ENCODE results near the gene CRTC3.
"Not testable (repeated sequence)": the region's sequence is repeated elsewhere in the genome, so short reads cannot be mapped to it uniquely, and the experiment has no call there.

Gene CRTC3

DNA sequence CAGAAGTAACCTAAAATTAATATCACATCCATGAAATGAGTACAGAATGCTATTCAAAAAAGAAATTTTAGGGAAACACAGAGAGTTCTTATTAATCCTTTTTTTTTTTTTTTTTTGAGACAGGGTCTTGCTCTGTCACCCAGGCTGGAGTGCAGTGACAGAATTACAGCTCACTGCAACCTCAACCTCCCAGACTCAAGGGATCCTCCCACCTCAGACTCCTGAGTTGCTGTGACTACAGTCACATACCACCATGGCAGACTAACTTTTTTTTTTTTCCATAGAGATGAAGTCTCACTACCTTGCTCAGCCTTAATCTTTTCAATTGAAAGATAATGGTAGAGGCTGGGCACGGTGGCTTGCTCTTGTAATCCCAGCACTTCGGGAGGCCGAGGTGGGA, 6.3 kb upstream of the CRTC3 start:
- no peak for DNase-seq (ENCODE audit: low read depth in 2 of 2)

DNA sequence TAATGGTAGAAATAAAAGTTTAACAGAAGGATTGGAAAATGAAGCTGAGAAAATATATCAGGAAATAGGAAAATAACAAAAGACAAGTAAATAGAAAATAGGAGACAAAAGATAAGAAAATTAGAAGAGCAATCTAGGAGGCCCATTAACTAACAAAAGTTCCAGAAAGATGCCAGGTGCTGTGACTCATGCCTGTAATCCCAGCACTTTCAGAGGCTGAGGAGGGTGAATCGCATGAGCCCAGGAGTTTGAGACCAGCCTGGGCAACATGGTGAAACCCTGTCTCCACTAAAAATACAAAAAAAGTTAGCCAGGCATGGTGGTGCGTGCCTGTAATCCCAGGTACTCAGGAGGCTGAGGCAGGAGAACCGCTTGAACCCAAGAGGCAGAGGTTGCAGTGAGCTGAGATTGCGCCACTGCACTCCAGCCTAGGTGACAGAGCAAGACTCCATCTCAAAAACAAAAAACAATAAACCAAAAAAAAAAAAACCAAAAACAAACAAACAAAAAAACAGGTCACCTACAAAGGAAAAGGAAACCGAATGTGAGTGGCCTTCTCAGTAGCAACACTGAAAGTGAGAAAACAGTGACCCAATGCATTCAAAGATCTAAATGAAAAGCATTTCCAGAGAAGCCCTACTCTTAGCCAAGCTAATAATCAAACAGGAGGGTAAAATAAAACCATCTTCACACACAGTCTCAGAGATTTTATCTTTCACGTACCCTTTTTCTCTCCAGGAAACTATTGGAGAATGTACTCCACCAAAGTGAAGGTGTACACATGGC, 5.5 kb upstream of the CRTC3 start:
- not testable (repeated sequence) for DNase-seq (ENCODE audit: low read depth in 2 of 2)

DNA sequence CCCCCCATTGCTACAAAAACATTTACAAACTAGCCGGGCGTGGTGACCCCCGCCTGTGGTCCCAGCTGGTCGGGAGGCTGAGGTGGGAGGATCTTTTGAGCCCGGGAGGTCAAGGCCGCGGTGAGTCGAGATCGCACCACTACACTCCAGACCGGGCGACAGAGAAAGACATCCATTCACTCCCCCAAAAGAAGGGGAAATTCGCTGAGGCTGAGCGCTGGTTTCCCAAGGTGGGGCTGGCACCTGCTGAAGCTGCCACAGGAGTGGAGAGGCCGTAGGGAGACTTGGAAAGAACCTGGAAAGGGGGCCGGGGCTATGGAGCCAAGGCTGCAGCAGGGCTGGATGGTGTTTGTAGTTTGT, 732 bp upstream of the CRTC3 start:
- no peak for DNase-seq (ENCODE audit: low read depth in 2 of 2)

DNA sequence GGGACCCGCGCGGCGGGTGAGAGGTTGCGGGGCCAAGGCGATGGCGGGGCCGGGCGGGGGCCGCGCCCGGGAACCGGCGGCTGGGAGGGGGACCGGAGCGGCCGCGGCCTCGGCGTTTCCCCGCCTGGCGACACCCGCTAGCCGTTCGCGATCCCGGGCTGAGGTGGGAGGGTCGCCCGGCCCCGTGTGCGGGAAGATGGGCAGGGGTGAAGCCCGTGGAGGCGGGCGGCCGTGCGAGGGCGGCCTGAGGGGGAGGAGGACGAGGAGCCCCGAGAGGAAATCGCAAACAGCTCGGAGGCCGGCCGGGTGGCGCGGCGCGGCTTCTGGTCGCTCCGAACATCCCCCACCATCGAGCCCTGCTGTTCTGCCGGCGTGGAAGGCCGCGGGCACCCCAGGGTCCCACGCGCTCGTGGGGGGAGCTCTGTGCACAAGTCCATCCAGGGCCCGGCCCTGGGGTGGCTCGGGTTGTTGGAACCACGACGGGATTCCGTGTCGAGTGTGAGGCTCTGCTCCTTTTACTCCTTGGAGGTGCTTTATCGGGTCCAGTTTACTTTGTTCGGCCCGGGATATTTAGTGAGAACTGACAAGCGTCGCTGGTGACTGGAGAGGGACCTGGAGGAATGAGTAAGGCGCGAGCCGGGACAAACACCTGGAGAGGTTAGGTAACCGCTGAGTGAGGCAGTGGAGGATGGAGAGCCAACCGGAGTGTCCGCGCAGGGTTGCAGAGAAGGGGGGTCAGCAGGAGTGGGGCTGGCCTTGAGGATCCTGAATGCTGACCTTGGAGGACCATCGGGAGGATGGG, 728 bp downstream of the CRTC3 start:
- DNase-seq (ENCODE audit: low read depth in 2 of 2): peak in 1 of 2 donors; percentile 9

DNA sequence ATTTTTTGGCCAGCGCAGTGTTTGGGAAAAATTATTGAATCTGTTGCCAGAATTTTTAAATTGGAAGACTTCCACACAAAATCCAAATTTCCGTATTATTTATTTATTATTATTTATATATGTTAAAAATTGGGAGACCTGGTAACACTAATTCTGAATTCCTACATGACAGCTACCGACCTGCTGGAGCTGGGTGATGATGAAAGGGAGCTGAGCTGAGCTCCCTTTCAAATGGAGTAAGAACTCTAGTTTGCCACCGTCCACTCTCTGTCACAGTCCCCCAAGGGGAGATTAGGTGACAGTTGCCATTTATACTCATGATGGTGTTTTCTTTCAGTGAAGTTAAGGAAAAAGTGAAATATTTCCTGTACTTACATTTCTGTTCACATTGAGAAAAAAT, 1.4 kb downstream of the CRTC3 start:
- no peak for DNase-seq (ENCODE audit: low read depth in 2 of 2)

DNA sequence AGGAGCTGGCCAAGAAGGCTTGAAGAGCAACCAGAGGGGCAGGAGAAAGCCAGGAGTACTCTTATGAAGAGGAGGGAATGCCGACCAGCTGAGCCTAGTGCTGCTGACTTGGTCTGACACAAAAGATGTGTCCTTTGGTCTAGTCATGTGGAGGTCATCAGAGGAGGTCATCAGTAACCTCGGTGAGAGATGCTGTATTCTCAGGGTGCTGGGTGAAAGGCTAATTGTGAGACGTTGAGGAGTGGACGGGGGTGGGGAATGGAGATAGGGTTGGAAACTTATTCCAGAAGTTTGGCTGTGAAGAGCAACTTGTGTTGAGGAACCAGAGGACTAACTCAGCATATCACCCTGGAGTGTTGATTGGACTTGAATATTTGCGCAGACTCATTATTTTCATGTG, 5.5 kb downstream of the CRTC3 start:
- DNase-seq (ENCODE audit: low read depth in 2 of 2): no peak

DNA sequence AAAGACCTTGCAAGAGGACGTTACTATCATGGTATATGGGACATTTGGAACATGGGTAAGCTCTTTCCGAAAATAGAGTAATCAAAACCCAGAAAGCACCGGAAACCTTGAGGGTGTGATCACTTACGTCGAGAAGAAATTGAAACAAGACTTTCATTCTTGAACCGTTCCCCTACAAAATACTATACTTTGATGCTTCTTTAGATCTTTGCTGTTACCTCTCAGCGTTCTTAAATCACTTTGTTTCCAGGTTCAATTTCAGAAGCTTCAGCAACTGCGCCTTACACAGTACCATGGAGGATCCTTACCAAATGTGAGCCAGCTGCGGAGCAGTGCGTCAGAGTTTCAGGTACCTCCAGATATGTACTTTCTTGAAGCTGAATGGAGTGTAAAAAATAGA, 10.1 kb downstream of the CRTC3 start:
- DNase-seq (ENCODE audit: low read depth in 2 of 2): no peak

DNA sequence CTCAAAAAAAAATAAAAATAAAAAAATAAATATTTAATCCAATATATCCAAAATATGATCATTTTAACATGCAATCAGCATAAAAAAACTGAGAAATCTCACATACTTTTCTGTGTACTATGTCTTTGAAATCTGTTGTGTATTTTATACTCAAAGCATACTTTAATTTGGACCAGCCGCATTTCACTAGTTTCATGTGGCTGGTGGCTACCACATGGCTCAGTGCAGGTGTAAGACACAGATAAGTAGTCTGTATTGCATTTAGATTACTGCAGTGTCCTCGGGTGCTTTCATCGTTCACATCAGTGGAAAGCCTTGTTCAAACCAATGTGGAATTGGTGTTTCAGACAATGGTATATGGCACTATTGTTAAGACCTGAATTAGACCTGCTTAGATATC, 11.0 kb downstream of the CRTC3 start:
- no peak for DNase-seq (ENCODE audit: low read depth in 2 of 2)

DNA sequence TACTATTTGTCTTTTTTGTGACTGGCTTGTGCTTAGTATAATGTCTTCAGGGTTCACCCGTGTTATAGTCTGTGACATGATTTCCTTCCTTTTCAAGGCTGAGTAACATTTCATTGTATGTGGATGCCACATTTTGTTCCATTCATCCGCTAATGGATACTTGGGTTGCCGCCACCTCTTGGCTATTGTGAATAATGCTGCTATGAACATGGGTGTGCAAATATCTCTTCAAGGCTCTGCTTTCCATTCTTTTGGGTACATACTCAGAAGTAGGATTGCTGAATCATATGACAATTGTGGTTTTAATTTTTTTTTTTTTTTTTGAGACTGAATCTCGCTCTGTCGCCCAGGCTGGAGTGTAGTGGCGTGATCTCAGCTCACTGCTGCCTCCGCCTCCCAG, 15.4 kb downstream of the CRTC3 start:
- no peak for DNase-seq (ENCODE audit: low read depth in 2 of 2)

DNA sequence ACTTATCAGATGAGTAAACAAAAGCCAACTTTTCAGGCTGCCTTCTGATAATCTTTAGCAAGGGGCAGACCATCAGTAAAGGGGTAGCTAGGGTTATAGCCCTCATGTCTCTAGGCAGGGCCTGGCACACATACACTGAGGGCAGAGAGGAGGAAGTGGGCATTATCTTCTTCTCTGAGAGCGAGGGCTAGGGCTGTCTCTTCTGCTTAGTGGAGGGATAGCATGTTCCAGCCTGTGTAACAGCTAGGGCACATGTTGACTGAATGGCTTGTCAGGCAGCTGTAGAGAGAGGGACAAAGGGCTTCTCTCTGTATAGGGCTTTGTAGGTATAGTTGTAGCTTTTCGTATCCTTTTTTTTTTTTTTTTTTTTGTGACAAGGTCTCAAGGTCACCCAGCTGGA, 17.8 kb downstream of the CRTC3 start:
- DNase-seq (ENCODE audit: low read depth in 2 of 2): no peak

DNA sequence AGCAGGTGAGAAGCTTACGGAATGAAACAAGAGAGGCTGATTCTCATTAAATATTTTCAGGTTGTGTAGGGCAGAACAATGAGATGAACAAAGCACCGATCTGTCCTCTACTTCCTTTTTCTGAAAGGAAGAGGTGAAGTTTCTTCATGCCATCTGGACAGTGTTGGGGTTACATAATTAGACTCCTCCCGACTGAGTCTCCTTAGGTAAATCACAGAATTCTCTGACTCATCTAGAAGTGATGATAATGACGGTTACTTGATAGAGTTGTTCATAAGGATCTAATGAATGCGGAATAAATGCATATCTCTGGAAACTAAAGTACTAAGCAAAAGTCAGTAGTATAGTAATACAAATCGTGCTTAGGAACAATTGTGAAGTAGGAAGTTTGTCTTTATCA, 21.2 kb downstream of the CRTC3 start:
- no peak for DNase-seq (ENCODE audit: low read depth in 2 of 2)

DNA sequence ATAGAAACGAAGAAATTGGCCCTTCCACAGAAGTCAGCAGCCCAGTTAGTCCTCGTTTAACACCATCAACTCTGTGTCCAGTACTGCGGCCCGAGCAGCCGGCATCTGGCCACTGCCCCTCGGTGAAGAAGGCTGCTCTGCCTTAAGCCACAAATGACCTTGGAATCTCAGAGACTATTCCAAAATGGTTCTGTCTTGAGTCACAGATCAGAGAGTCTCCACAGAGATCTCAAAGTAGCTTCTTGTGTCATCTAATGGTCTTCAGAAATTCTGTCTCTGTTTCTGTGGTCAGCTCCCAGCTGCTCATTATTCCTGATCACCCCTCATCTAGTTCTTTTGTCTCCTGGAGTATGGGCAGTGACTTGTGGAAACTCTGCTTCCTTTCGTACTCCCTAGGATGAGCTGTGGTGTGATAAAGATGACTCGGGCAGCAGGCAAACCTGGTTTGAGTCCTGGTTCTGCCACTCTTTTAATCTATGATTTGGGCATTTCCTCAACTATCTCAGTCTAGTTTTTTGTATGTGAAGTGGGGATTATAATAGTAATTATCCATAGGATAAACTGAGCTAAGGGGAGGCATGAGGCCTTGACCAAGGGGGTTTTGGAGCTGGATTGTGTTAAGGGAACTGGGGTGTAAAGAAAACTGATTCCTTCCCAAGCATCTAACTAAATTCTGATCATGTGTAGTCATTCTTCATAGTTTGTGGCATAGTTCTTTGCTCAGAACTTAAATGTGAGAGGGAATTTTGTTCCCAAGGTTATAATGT, 22.6 kb downstream of the CRTC3 start:
- DNase-seq (ENCODE audit: low read depth in 2 of 2): no peak

DNA sequence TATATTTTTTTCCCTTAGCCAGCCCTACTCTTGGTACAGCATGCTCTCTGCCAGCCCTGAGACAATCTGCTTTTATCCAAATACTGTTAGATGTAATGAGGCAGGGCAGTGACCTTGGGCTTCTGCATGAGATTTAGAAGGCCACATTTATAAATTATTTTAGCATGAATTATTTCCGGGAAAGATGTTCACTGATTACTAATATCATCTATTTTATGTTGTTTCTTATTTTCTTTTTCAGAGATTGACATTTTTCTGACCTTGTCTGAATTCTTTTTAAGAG, 23.1 kb downstream of the CRTC3 start:
- no peak for DNase-seq (ENCODE audit: low read depth in 2 of 2)

DNA sequence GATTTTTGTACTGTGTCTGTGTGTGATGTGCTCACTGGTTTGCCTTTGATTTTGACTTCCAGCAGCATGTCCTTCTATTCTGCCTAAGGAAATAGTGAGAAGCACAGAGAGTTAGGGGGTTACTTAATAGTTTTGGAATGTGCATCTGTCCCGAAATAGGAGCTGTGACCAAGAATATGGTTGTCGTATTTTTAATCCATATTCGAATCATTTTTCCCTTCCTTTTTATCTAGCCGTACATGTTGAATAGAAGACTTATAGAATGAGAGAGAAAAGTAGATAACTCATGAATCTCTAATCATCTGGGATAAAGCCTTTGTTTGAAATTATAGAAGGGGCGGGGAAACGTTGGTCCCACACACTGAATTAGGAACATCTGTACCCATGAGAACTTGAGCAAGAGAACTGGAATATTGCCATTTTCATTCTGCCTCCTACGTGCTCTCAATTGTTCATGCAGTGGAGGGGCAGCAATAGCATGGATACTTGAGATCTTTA, 23.6 kb downstream of the CRTC3 start:
- DNase-seq (ENCODE audit: low read depth in 2 of 2): no peak

DNA sequence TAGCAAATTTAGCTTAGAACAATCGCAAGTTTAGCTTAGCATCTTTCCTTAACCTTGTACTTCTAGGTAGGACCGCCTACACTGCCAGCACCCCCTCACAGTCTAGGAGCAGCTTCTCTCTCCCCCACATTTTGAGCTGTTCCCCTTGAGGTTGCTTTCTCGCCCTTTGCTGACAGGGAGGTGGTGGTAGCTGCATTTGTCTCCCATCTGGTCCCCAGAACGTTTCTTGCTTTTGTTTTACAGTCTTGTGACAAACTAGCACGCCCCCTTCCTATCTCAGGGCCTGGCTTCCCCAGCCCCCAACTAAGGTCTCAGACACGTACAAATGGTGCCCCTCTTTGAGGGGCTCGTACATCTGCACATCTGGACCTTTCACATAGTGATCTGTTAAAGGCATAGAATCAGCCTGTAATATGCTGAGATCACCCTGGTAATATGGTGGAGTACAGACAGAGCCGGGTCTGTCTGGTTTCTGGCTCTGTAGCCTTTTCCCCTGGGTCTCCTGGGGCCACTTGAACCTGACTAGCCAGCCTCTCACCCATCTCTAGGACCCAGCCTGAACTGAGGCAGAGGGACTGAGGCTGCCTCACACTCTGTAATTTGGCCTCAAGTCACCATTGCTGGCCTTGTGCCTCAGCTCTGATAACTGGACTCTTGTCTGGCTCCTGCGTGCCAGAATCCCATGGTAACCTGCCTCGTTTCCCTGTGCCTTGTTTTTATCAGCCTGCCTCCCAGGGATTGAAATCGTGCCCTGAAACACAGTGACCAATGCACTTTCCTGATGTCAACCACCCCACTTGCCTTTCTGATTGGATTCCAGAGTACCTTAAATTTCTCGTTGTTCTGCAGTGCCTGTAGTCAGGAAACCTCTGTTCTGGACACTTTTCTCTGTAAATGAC, 27.7 kb downstream of the CRTC3 start:
- DNase-seq (ENCODE audit: low read depth in 2 of 2): no peak

DNA sequence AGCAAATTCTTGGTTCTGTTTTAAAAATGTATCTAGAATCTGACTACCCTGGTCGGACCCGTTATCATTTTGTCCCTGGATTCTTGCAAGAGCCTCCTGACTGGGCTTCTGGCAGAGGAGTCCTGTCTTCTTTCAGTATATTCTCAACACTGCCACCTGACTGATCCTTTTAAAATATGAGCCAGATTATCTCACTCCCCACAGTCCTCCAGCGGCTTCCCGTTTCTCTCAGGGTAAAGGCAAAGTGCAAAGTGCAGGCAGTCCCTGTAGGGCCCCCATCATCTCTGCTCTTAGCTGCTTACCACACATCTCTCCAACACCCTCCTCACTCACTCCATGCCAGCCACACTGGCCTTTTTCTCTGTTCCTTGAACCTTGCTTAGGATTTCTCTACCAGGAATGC, 28.4 kb downstream of the CRTC3 start:
- no peak for DNase-seq (ENCODE audit: low read depth in 2 of 2)

DNA sequence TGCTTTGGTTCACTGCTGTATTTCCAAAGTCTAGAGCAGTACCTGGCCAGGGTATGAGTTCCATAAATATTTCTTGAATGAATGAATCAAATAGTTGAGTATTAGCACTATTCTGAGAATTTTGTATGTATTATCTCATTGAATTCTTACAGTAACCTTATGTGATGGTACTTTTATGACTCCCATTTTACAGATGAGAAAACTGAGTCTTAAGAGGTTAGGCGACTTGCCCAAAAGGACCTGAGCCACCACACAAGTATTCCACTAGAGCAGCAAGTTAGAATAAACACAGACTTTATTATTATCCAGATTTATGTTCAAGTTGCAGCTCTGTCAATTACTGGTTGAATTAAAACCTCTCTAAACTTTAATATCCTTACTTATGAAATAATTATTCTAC, 29.4 kb downstream of the CRTC3 start:
- DNase-seq (ENCODE audit: low read depth in 2 of 2): no peak

DNA sequence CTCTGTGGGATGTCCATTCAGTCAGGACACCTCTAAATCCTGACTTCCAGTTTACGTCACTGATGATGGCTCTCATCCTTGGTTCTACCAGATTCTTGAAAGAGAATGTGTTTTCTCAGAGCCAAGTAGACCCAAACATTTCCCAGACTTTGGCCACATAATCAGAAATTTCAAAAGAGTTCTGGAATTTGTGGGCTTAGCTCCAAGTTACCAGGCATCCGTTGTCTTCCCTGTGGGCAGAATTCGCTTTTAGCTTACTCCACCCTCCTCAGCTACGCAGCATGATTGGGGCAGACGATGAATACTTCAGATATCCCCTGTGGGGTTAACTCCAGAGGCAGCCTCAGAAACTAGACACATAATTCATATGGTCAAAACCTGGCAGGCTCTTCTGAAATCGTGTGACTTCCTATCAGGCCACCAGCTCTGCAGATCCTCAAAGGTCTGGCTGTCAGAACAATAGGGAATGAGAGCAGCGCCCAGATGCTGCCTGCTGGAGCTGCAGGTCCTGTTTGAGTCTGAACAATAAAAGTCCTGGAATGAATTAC, 30.6 kb downstream of the CRTC3 start:
- DNase-seq (ENCODE audit: low read depth in 2 of 2): no peak

DNA sequence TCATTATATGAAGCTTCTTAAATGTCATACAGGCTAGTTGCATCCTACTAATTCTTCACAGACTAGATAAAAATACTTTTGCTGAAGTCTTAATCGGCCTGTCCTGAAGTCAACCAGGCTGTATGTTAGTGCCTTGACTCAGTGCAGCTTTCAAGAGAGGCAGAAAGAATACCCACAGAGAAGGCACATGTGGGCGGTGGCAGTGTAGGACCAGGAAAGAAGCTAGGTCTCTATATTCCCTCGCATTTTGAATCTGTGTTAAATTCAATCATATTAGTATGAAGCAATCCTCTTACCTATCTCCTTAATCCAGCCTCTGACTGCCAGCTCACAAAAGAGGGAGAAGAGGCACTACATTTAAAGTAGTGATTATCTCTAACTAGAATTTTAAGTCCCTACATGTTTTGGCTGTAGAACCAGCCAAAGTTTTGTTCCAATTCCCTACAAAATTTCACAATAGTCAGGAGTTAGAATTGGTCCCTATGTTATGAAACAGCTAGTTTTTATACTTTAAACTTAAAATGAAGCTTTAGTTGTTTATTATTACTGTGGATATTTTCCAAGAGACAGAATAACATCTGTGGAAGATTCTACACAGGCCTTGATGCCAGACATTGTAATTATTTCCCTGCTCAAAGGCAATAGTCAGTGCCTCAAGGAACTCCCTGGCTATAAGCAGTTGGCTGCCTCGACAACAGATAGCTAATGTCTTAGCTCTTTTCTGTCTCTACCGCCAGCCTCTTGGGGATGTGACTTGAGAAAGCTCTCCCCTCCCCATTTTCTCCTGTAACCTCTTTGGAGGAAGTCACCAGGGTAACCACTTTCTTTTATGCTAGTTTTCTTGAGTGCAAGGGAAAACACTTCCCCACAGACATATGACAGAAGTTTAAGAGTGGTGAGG, 31.9 kb downstream of the CRTC3 start:
- DNase-seq (ENCODE audit: low read depth in 2 of 2): no peak

DNA sequence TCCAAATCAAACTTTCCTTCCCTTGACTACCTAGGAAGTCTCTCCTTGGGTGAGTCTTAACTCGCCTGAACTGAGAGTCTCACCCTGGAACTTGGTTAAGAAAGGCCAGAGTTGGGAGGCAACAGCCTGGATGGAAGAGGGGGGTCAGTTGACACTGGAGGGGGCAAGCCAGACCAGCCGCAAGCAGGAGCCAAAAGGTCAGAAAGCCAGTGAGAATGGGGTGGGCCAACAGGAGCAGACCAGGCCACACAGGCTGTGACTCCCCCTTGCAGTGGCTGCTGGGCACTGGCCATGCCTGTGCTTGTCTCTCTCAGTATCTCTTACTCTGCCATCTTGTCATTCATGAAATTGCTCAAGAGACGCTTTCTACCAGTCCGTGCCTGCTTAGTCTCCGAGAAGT, 32.9 kb downstream of the CRTC3 start:
- no peak for DNase-seq (ENCODE audit: low read depth in 2 of 2)
